ENCODE measurements around the gene NET1. TPM values are rescaled to one million over a fixed set of nuclear protein-coding genes. Genes with fewer than 3 reads are reported as not detected.

The NET1 gene
- polyA plus RNA-seq, 2 donors = 41.5 to 52.0 TPM

GRCh38 chr10:5413012-5413938 lies 918 bp downstream of the NET1 start:
- WGBS, 2 donors = 15 to 16% methylated on average over 19 to 20 of the region's 20 CpGs
- H3K4me3 ChIP-seq (ENCODE audit: low read depth in 1 of 2, low read length in 2 of 2) = peak overlapping the region; percentile 48 to 76
- no peaks in the 10 kb centered on the region for H3K4me1 ChIP-seq (ENCODE audit: control insufficient read depth in 2 of 2, insufficient read depth in 2 of 2, low read length in 1 of 2)
- no peaks in the 10 kb centered on the region for H3K9me3 ChIP-seq (ENCODE audit: control insufficient read depth in 2 of 2, insufficient read depth in 1 of 2, low read depth in 1 of 2, low read length in 1 of 2)
- H3K27ac ChIP-seq (ENCODE audit: low read depth in 2 of 2, low read length in 1 of 2) = peak overlapping the region; percentile 70 to 75
- H3K36me3 ChIP-seq (ENCODE audit: control insufficient read depth in 2 of 2, insufficient read depth in 2 of 2, low read length in 1 of 2) = peaks cover 0 to 2% of the 10 kb centered on the region in 2 donors
- H3K27me3 ChIP-seq (ENCODE audit: control insufficient read depth in 1 of 2, insufficient read depth in 2 of 2, low read length in 2 of 2) = no peaks in the 10 kb centered on the region

- no peaks in the 10 kb centered on the region for H3K27me3 ChIP-seq (ENCODE audit: control insufficient read depth in 1 of 2, insufficient read depth in 2 of 2, low read length in 2 of 2)
- no peak overlapping the region for H3K27ac ChIP-seq (ENCODE audit: low read depth in 2 of 2, low read length in 1 of 2)
- no peaks in the 10 kb centered on the region for H3K4me1 ChIP-seq (ENCODE audit: control insufficient read depth in 2 of 2, insufficient read depth in 2 of 2, low read length in 1 of 2)
- no peak overlapping the region for H3K4me3 ChIP-seq (ENCODE audit: low read depth in 1 of 2, low read length in 2 of 2)
- no peaks in the 10 kb centered on the region for H3K9me3 ChIP-seq (ENCODE audit: control insufficient read depth in 2 of 2, insufficient read depth in 1 of 2, low read depth in 1 of 2, low read length in 1 of 2)
- H3K36me3 ChIP-seq (ENCODE audit: control insufficient read depth in 2 of 2, insufficient read depth in 2 of 2, low read length in 1 of 2) = peaks cover 0 to 2% of the 10 kb centered on the region in 2 donors
- 91 to 92% methylated on average over 11 of the region's 11 CpGs for WGBS, 2 donors
Observed at GRCh38 chr10:5416981-5417380, 4.6 kb downstream of the NET1 start.

GRCh38 chr10:5418584-5418983 lies 6.2 kb downstream of the NET1 start:
- Histone ChIP-seq H3K36me3 (ENCODE audit: control insufficient read depth in 2 of 2, insufficient read depth in 2 of 2, low read length in 1 of 2) (peaks cover 0 to 2% of the 10 kb centered on the region in 2 donors), H3K27ac (ENCODE audit: low read depth in 2 of 2, low read length in 1 of 2) (no peak overlapping the region), H3K4me1 (ENCODE audit: control insufficient read depth in 2 of 2, insufficient read depth in 2 of 2, low read length in 1 of 2) (no peaks in the 10 kb centered on the region), H3K4me3 (ENCODE audit: low read depth in 1 of 2, low read length in 2 of 2) (no peak overlapping the region), H3K27me3 (ENCODE audit: control insufficient read depth in 1 of 2, insufficient read depth in 2 of 2, low read length in 2 of 2) (no peaks in the 10 kb centered on the region), H3K9me3 (ENCODE audit: control insufficient read depth in 2 of 2, insufficient read depth in 1 of 2, low read depth in 1 of 2, low read length in 1 of 2) (no peaks in the 10 kb centered on the region)

- no peaks in the 10 kb centered on the region for H3K27me3 ChIP-seq (ENCODE audit: control insufficient read depth in 1 of 2, insufficient read depth in 2 of 2, low read length in 2 of 2)
- H3K4me3 ChIP-seq (ENCODE audit: low read depth in 1 of 2, low read length in 2 of 2) = no peak overlapping the region
- H3K4me1 ChIP-seq (ENCODE audit: control insufficient read depth in 2 of 2, insufficient read depth in 2 of 2, low read length in 1 of 2) = no peaks in the 10 kb centered on the region
- WGBS, 2 donors = 96 to 97% methylated on average over 3 of the region's 3 CpGs
- H3K27ac ChIP-seq (ENCODE audit: low read depth in 2 of 2, low read length in 1 of 2) = no peak overlapping the region
- H3K36me3 ChIP-seq (ENCODE audit: control insufficient read depth in 2 of 2, insufficient read depth in 2 of 2, low read length in 1 of 2) = peaks cover 0 to 2% of the 10 kb centered on the region in 2 donors
- H3K9me3 ChIP-seq (ENCODE audit: control insufficient read depth in 2 of 2, insufficient read depth in 1 of 2, low read depth in 1 of 2, low read length in 1 of 2) = no peaks in the 10 kb centered on the region
Observed at GRCh38 chr10:5419466-5420094, 7.2 kb downstream of the NET1 start.

GRCh38 chr10:5423771-5424170 lies 11.4 kb downstream of the NET1 start:
- no peaks in the 10 kb centered on the region for H3K9me3 ChIP-seq (ENCODE audit: control insufficient read depth in 2 of 2, insufficient read depth in 1 of 2, low read depth in 1 of 2, low read length in 1 of 2)
- 39 to 40% methylated on average over 2 of the region's 2 CpGs for whole genome bisulfite sequencing, 2 donors
- no peaks in the 10 kb centered on the region for H3K36me3 ChIP-seq (ENCODE audit: control insufficient read depth in 2 of 2, insufficient read depth in 2 of 2, low read length in 1 of 2)
- no peak overlapping the region for H3K4me3 ChIP-seq (ENCODE audit: low read depth in 1 of 2, low read length in 2 of 2)
- H3K27ac ChIP-seq (ENCODE audit: low read depth in 2 of 2, low read length in 1 of 2) = no peak overlapping the region
- no peaks in the 10 kb centered on the region for H3K27me3 ChIP-seq (ENCODE audit: control insufficient read depth in 1 of 2, insufficient read depth in 2 of 2, low read length in 2 of 2)
- H3K4me1 ChIP-seq (ENCODE audit: control insufficient read depth in 2 of 2, insufficient read depth in 2 of 2, low read length in 1 of 2) = no peaks in the 10 kb centered on the region

GRCh38 chr10:5424751-5425150 lies 12.4 kb downstream of the NET1 start:
- WGBS, 2 donors = 65 to 66% methylated on average over 4 of the region's 4 CpGs
- no peak overlapping the region for H3K27ac ChIP-seq (ENCODE audit: low read depth in 2 of 2, low read length in 1 of 2)
- no peak overlapping the region for H3K4me3 ChIP-seq (ENCODE audit: low read depth in 1 of 2, low read length in 2 of 2)

GRCh38 chr10:5428133-5428532 lies 15.8 kb downstream of the NET1 start:
- Histone ChIP-seq H3K4me3 (ENCODE audit: low read depth in 1 of 2, low read length in 2 of 2) (no peak overlapping the region), H3K36me3 (ENCODE audit: control insufficient read depth in 2 of 2, insufficient read depth in 2 of 2, low read length in 1 of 2) (no peaks in the 10 kb centered on the region)

More at GRCh38 chr10:5424751-5425150, 12.4 kb downstream of the NET1 start:
- H3K9me3 ChIP-seq (ENCODE audit: control insufficient read depth in 2 of 2, insufficient read depth in 1 of 2, low read depth in 1 of 2, low read length in 1 of 2) = no peaks in the 10 kb centered on the region
- H3K36me3 ChIP-seq (ENCODE audit: control insufficient read depth in 2 of 2, insufficient read depth in 2 of 2, low read length in 1 of 2) = no peaks in the 10 kb centered on the region
- H3K27me3 ChIP-seq (ENCODE audit: control insufficient read depth in 1 of 2, insufficient read depth in 2 of 2, low read length in 2 of 2) = no peaks in the 10 kb centered on the region
- no peaks in the 10 kb centered on the region for H3K4me1 ChIP-seq (ENCODE audit: control insufficient read depth in 2 of 2, insufficient read depth in 2 of 2, low read length in 1 of 2)

GRCh38 chr10:5433182-5433581 lies 20.8 kb downstream of the NET1 start:
- Histone ChIP-seq H3K27me3 (ENCODE audit: control insufficient read depth in 1 of 2, insufficient read depth in 2 of 2, low read length in 2 of 2) (no peaks in the 10 kb centered on the region), H3K4me1 (ENCODE audit: control insufficient read depth in 2 of 2, insufficient read depth in 2 of 2, low read length in 1 of 2) (no peaks in the 10 kb centered on the region), H3K9me3 (ENCODE audit: control insufficient read depth in 2 of 2, insufficient read depth in 1 of 2, low read depth in 1 of 2, low read length in 1 of 2) (no peaks in the 10 kb centered on the region), H3K27ac (ENCODE audit: low read depth in 2 of 2, low read length in 1 of 2) (no peak overlapping the region), H3K36me3 (ENCODE audit: control insufficient read depth in 2 of 2, insufficient read depth in 2 of 2, low read length in 1 of 2) (no peaks in the 10 kb centered on the region), H3K4me3 (ENCODE audit: low read depth in 1 of 2, low read length in 2 of 2) (no peak overlapping the region)
- WGBS, 2 donors = 81 to 87% methylated on average over 1 of the region's 1 CpG

More at GRCh38 chr10:5428133-5428532, 15.8 kb downstream of the NET1 start:
- no peak overlapping the region for H3K27ac ChIP-seq (ENCODE audit: low read depth in 2 of 2, low read length in 1 of 2)
- H3K9me3 ChIP-seq (ENCODE audit: control insufficient read depth in 2 of 2, insufficient read depth in 1 of 2, low read depth in 1 of 2, low read length in 1 of 2) = no peaks in the 10 kb centered on the region
- H3K27me3 ChIP-seq (ENCODE audit: control insufficient read depth in 1 of 2, insufficient read depth in 2 of 2, low read length in 2 of 2) = no peaks in the 10 kb centered on the region
- WGBS, 2 donors = 49 to 51% methylated on average over 2 of the region's 2 CpGs
- no peaks in the 10 kb centered on the region for H3K4me1 ChIP-seq (ENCODE audit: control insufficient read depth in 2 of 2, insufficient read depth in 2 of 2, low read length in 1 of 2)

GRCh38 chr10:5434017-5434753 lies 21.8 kb downstream of the NET1 start:
- Histone ChIP-seq H3K36me3 (ENCODE audit: control insufficient read depth in 2 of 2, insufficient read depth in 2 of 2, low read length in 1 of 2) (no peaks in the 10 kb centered on the region), H3K27ac (ENCODE audit: low read depth in 2 of 2, low read length in 1 of 2) (no peak overlapping the region), H3K4me3 (ENCODE audit: low read depth in 1 of 2, low read length in 2 of 2) (no peak overlapping the region), H3K27me3 (ENCODE audit: control insufficient read depth in 1 of 2, insufficient read depth in 2 of 2, low read length in 2 of 2) (no peaks in the 10 kb centered on the region), H3K4me1 (ENCODE audit: control insufficient read depth in 2 of 2, insufficient read depth in 2 of 2, low read length in 1 of 2) (no peaks in the 10 kb centered on the region), H3K9me3 (ENCODE audit: control insufficient read depth in 2 of 2, insufficient read depth in 1 of 2, low read depth in 1 of 2, low read length in 1 of 2) (no peaks in the 10 kb centered on the region)
- WGBS, 2 donors = 43 to 45% methylated on average over 3 of the region's 3 CpGs
